Stimulated activated CD8-positive, alpha-beta memory T cell treated with anti-CD3 and anti-CD28 coated beads, Interleukin-2, amount 100 ng/mL, for 1 hour (primary cell): ENCODE measurements around the gene TMC5.
"Not testable (repeated sequence)": the region's sequence is repeated elsewhere in the genome, so short reads cannot be mapped to it uniquely, and the experiment has no call there.

ENCODE experiments used
- DNase-seq, 2 donors: peaks; one replicate each; pipeline ENCODE4 v3.0.0-alpha.2; 2020; ENCODE audit warnings: low read depth in 2 of 2

TMC5 gene

DNA sequence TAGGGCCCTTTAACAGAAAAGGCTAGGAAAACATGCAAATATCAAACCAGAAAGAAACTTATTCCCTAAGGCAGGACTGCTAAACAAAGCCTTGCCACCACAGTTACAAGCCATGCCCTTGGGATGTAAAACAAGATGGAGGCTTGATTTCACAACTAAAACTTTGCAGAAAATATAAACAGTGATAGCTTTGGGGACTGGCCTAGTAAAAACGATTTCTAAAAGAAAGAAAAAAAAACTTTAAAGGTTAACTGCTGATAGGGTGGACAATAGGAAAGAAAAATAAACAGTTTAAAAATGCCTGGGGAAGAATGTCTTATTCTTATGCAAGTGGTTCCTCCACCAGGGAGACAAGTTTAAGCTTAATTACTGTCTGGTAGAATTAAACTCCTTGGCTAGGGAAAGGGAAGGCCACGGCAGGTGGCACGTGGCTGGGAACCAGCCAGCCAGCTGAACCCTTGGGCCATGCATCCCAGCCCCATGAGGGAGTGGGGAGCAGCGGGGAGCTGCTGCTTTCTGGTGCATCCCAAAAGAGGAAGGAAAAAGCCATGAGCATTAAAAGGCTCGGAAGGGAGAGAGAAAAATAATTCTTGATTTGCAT lies 10.7 kb upstream of the TMC5 start:
- DNase-seq = no peak

DNA sequence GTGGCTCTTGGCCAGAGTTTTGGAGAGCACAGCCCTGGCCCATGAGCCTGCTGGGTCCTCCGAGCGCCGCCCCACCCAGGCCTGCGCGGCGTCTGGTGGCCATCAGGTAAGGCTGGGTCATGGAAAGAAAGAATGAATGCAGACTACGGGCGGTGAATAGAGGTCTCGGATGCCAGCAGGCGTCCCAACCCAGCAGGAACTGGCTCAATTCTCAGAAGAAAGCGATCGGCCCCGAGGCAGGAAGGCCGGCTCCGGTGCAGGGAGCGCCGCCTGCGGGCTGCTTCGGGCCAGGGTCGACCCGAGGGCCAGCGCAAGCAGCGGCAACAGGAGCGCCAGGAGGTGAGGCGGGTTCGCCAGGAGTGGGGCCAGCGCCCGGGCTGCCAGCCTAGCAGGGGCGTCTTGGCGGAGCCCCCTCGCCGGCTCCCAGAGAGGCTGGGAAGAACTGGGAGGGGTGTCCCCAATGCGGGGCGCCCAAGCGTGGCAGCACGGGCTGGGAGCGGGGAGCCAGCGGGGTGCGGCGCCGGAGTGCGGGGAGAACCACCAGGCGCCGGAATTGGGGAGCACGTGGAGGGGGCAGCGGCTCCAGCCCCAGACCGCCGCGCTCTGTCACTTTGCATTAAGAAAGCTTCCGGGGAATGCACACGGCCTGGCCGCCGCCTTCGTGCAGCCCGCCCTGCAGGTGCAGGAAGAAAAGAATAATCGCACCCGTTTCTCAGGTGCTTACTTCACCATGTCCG lies 7.1 kb upstream of the TMC5 start:
- no peak for DNase-seq

DNA sequence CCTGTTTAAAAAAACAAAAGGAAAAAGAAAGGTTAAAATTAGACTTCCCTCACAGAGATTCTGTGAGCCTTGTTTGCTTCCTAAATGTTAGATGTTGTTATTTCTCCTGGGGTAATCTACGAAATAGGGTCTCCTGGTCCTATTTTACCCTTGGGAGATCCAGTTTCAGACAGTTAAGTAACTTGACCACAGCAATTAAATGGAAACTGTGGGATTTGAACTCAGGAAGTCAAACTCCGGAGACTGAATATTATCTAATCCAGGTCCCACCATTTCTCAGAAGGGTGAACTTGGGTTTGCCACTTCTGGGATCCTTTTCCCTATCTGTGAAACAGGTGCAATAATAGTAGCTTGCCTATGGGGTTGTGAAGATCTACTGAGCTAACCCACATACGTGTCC lies 6.4 kb upstream of the TMC5 start:
- no peak for DNase-seq

DNA sequence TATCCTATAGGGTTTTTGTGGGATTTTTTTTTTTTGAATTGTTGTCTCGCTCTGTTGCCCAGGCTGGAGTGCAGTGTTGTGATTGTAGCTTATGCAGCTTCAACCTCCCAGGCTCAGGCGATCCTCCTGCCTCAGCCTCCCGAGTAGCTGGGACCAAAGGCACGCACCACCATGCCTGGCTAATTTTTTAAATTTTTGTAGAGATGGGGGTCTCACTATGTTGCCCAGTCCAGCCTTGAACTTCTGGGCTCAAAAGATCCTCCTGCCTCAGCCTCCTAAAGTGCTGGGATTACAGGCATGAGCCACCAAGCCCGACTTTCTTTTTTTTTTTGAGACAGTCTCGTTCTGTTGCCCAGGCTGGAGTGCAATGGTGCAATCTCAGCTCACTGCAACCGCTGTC lies 5.6 kb upstream of the TMC5 start:
- DNase-seq = not testable (repeated sequence)

DNA sequence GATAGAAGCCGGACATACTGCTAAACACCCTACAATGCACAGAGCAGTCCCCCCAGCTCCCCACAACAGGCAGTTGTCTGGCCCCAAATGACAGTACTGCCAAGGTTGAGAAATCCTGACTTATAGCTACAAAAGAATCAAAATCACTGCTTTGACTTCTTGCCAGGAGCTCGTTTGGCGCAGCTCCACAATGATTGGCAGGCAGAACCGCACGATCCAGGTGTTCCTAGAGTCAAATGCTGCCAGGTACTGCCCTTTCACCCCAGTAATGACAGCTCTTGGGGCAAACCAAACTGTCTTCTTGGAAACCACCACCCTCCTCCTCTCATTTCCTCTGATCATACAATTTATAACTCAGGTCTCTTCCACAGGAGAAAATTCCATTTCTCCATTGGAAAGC lies 2.2 kb upstream of the TMC5 start:
- no peak for DNase-seq

DNA sequence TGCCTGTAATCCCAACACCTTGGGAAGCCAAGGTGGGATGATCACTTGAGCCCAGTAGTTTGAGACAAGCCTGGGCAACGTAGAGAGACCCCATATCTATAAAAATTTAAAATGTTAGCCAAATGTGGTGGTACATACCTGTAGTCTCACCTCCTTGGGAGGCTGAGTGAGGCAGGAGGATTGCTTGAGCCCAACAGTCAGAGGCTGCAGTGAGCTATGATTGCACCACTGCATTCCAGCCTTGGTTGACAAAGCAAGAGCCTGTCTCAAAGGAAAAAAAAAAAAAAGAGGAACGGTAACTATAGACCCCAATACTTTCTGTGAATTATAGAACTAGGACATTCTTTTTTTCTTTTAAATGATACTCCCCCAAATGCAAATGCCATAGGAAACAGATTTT lies 1.8 kb upstream of the TMC5 start:
- no peak for DNase-seq

DNA sequence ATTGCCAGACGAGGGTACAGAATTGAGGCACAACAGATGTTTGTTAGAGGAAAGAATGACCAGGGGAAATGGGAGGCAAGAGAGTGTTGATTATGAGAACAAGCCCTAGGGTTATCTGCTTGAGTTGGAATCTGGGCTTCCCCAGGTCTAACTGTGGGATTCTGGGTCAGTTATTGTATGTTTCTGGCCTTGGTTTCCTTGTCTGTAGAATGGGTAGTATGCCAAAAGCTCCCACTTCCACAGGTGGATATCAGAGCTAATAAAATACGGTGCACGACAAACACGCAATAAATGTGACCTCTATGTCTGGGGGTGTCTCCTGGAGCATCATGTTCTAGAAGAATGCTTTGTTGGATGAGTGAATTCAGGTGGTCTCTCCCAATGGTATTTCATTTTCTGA lies 517 bp downstream of the TMC5 start:
- DNase-seq = no peak

DNA sequence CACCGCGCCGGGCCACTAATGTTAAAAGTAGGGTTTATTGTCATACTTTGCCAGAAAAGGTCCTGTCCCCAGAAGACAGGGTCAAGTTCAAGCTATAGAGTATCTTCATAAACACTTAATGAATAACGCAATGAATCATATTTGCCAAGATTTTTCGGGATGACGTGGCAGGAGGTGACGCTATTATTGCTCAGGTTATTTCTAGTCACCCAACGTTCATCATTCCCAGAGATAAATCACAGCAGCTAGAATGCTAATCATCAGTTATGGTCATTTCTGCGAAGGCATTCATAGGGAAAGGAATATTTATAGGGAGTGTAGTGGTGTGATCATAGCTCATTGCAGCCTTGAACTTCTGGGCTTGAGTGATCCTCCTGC lies 2.0 kb downstream of the TMC5 start:
- DNase-seq = no peak

DNA sequence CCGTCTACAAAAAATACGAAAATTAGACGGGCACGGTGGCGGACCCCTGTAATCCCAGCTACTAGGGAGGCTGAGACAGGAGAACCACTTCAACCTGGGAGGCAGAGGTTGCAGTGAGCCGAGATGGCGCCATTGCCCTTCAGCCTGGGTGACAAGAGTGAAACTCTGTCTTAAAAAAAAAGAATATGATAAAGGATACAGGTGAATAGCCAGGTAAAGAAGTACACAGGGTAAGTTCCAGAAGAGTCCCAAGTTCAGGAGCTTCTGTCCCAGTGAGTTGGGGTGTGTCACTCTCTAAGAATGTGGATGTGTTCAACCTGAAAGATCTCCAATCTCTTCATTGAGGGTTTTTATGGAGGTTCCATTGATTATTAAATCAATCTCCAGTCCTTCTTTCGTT lies 6.8 kb downstream of the TMC5 start:
- no peak for DNase-seq

DNA sequence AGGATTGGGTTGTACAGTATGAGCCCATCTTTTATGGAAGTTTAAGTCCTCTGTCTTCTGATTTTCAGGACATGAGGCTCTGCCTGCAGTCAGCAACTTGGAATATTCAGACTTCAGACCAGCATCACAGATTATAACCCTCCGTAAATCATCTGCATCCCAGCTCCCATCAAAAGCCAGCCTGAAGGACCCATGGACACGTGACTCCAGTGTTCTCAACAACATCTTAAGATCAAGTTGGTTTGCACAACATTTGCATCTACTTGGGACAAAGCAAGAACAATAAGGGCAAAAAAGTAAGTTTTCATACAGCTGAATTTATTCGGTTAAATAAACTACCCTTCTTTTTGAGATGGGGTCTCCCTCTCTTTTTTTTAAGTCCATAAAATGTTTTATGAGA lies 12.7 kb downstream of the TMC5 start:
- DNase-seq = no peak

DNA sequence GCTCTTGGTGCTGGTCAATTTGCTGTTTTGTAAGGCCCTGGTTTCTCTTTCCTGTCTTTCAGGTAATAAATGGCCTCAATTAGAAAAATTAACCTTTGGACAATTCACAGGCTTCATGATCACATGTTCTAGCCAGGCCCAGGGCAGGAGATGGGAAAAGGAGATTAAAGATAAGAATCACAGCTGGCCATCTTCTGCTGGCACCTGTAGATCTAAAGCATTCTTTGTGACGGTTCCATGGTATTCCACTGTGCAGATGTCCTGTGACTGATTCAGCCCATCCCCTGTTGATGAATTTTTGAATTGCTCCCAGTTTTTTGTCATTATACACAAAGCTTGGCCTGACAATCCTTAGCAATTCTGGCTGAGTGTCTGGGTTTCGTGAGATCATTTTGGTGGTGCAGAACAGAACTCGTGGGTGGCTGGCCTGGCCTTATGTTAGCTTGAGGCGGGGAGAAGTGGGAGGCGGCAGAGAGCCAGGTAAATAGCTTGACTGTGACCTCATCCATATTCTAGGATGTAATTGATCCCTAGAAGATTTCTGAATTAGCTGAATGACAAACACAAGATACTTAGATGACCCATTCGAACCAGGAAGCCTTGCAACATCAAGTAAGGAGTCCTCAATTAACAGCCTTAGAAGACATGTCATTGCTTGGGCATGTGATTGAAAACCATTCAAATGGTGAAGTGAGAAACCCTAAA lies 14.1 kb downstream of the TMC5 start:
- no peak for DNase-seq

DNA sequence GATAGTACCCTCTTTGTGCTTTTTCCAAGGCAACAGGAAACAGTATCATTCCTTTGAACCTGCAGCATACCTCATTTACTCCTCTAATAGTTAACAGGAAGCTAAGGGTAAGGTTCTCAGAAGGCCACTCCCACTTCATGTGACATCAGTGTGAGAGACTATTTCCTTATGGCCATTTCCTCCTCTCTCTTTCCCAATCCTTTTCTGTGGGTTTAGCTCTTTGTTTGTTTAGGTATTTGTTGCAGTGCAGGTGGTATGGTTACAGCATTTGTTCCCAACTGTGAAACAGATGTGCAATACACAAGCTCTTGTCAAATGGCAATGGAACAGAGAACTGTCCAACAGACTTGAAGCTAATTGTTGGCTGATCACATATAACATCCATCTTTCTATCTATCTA lies 14.7 kb downstream of the TMC5 start:
- no peak for DNase-seq

DNA sequence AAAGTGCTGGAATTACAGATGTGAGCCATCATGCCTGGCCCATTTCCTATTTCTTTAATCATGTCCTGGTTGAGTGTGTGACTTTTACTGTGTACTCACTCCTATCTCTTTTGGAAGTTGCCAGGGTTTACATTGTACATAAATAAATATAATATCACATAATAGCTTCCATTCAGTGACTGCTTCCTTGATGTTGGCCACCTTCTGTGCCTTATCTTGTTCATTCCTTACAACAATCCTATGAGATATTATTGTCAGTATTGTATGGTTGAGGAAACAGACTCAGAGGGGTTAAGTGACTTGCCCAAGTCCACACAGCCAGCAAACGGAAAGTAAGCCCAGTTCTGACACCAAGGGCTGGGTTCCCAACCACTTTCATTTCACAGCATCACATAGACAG lies 16.9 kb downstream of the TMC5 start:
- no peak for DNase-seq

DNA sequence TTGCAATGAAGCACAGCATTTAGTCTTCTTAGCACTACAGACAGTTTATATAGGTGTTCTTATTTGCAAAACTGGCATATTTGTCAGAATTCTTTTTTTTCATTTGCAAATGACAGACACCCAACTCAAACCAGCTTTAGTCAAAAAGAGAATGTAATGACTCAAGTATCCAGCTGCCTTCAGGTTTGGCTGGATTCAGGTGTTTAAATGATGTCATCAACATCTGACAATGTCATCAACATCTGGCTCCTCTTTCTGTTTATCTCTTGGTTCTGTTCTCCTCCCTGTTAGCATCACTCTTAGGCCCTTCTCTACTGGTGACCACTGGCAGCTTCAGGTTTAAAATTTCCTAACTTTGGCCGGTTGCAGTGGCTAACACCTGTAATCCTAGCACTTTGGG lies 18.9 kb downstream of the TMC5 start:
- DNase-seq = no peak

DNA sequence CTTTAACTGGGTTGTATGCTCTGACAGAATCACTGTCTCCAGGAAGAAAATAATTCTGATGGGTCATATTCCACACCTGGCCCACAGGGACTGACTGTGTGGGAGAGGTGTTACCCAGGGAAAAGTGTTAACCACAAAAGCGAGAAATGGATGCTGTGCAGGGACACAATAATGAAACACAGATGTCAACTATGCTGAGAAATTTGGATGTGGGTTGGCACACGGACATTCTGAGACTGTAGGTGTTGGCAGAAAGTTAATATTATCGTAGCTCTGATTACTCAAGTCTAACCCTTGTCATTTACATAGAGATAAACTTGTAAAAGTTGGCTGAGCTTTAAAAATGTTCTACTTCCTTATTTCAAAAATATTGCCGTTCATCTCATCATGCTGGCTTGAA lies 19.6 kb downstream of the TMC5 start:
- no peak for DNase-seq

DNA sequence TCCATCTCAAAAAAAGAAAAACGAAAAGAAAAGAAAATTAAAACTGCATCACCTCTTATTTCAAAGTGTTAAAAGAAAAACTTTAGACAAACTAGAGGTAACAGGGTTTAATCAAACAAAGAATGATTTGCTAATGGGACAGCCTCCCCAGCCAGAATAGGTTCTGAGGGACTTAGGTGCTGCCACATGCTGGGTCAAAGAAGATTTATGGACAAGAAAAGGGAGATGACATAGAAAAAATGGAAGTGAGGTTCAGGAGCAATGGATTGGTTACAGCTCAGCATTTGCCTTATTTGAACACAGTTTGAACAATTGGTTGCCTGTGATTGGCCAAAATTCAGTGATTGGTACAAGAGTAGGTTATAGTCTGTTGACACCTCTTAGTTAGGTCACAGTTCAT lies 21.1 kb downstream of the TMC5 start:
- DNase-seq = no peak

DNA sequence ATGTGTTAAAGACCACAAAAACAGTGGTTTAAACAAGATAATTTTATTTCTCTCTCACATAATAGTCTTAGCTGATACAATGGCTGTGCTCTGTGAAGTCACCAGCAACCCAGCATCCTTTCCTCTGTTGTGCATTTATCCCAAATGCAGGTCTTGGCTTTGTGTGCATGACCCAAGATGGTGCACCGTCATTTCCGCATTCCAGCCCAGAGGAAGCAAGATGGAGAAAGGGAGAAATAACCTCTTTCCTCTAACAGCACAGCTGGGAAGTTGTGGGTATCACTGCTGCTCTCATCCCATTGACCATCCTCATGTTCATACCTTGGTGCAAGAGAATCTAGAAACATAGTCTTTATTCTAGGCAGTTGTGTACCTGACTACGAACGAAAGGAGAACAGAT lies 21.8 kb downstream of the TMC5 start:
- no peak for DNase-seq

DNA sequence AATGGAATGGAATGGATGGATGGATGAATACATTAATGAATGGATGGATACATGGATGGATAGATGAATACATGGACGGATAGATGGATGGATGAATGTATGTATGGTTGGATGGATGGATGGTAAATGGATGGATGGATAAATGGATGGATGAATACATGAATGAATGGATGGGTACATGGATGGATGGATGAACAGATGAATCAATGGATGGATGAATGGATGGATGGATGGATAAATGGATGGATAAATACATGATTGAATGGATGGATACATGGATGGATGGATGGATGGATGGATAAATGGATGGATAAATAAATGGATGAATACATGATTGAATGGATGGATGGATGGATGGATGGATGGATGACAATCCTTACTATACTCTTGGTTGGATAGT lies 26.0 kb downstream of the TMC5 start:
- DNase-seq = no peak

DNA sequence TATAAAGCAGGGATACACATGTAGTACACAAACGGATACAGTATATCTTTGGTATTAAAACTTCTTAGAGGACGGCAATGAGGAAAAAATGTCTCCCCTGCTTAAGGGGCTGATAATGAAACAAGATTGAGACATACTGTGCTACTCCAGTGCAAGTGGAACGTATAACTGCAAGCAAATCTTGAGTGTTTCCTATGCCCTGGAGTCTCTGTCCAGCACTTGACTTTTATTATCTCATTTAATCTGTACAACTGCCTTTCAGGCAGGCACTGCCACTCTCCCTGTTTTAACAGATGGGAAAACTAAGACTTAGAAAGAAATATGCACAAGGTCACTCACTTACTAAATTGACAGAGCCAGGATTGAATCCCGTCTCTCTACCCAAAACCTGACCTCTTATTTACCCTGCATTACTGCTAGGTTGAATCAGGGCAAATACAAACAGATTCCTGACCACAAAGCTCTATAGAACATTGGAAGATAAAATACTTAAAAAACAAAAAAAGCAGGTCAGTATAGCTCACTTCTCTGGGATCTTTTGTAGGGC lies 28.7 kb downstream of the TMC5 start:
- DNase-seq = no peak

DNA sequence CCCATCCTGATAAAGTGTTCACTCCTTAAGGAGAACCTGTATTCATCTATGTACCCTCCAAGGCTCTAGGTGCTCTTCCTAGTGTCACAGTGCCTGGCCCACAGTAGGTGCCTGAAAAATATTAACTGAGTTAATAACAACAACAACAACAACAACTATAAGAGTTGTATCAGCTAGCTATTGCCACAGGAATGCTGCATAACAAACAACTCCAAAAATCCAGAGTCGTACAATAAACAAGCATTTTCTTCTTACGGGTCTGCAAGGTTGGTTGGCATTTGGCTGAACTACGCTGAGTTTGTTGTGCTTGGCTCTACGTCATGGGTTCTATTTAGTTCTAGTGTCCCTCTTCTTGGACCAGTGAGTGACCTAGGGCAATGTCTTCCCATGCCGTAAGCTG lies 29.2 kb downstream of the TMC5 start:
- DNase-seq = no peak

DNA sequence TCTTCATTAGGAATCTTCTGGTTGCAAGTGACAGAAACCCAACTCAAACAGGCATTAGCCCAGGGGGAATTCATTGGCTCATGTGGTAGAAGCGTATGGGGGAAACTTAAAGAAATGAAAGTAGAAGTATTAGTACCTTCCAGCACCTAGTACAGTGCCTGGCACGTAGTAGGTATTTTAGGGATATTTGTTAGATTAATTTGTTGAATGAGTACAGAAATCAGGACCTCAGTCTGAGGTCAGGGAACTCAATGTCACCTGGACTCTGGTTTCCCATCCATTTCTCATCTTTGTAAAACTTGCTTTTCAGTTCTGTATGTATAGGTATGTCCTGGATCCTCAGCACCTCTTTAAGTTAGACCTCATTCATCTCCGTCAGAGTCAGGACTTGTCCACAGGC lies 32.5 kb downstream of the TMC5 start:
- DNase-seq = no peak

DNA sequence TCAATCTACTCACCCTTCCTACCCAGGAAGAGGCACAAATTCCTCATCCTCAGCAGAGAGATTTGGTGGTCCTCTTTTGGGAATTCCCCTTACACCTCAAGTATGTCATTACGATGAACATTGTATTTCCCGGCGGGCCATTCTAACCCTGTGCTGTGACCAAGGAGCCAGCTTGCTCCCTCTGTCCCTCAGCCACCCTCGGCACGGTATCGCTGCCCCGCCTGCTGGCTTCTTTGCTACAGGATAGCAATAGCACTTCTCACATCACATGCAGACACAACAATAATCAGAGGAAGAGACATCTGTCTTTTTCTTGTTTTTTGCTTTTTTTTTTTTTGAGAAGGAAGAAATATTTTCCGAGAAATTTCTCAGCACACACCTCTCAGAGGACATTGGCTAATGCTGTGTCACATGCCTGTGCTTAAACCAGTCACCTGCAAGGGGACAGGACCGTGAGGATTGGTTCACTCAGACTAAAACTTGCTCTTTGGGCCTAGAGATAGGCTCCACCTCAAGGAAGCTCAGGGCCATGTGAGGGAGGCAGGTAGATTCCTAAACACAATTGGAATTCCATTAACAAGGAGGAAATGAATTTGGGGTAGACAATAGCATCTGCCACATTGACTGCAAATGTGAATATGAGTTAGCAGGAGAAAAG lies 41.2 kb downstream of the TMC5 start:
- DNase-seq = no peak

DNA sequence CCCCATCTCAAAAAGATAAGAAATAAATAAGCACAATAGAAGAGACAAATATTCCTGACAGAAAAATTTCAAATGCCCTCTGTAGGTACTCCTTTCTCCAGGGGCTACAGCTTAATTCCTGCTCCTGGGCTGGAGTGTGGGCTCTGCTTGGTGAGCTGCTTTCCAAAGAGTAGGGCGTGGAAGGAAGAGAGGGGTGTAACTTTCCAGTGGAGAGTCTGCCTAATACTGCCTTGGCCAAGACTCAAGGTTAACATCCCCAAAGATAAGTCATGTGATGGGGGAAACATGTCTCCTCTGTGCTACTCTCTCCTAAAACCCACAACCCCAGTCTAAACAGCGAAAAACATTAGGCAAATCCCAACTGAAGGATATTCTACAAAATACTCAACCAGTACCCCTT lies 42.7 kb downstream of the TMC5 start:
- DNase-seq = no peak
